ENCODE measurements around the gene ZBTB20.

The ZBTB20 gene

DNA sequence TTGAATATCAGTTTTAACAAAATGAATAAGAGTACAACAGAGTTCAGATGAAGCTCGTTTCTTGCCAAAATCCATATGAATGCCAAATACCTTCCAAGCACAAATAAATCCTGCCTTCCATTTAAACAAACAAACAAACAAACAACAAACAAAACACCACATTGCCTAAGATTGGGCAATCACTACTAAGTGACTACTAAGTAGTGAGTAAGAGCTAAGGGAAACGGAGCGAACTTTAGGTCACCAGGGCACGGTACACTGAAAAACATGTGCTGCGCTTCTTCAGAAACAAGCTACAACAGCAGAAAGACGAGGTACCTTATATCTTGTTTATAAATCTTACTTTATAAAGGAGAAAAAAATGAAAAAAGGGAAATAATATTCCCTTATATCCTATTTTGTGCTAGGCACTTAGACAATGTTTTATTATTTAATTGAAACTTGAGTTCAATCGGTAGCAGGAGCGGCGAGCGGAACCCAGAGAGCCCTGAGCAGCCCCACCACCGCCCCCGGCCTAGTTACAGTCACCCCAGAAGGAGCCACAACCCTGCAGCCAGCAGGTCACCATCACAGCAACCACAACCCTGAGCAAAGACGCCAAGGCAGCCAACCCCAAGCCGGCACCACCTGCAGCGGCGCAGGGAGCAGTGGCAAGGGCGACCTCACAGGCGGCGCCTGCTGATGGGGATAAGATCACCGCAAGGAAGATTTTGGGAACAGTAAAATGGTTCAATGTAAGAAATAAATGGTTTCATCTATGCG is 216.9 kb downstream of the ZBTB20 start:
- Mint-ChIP-seq H3K27ac (no peak overlapping the region), H3K27me3 (no peaks in the 10 kb centered on the region), H3K4me1 (peaks cover 0 to 2% of the 10 kb centered on the region in 2 donors), H3K4me3 (no peak overlapping the region), H3K9me3 (peaks cover 0 to 10% of the 10 kb centered on the region in 2 donors), H3K36me3 (peaks cover 14 to 41% of the 10 kb centered on the region in 2 donors)
- DNase-seq, result no peak
- no peak for ATAC-seq (replicated peaks)

DNA sequence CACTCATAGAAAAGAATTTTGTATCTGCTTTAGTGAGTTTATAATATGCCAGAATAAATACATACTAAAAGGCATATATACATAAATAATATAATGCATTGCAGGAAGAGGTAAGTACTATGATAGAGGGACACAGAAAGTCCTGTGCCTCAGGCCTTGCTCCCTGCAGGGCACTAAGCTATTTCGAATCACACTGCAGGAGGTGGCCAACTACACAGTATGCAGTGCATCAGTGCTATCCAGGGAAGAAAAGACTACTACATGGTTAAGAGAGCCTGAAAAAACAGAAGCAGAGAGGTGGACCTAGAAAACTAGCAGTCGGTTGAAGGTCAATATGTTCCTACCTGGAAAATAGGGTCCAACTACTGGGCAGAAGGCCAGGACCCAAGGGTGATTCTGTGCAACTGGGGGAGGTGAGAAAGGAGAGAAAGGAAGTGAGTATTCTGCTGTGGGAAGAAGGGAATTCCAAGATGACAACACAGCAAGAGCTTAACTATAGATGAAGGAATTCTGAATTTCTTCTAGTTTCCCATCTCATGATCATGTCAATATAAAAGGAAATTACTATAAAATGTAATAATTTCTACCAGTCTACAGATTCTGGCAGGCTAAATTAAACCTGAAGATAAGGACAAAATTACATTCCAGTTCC is 218.0 kb downstream of the ZBTB20 start:
- ATAC-seq (replicated peaks) (no peak), DNase-seq (no peak)
- Mint-ChIP-seq H3K27me3 (no peaks in the 10 kb centered on the region), H3K27ac (no peak overlapping the region), H3K9me3 (peaks cover 0 to 10% of the 10 kb centered on the region in 2 donors), H3K36me3 (peaks cover 14 to 40% of the 10 kb centered on the region in 2 donors), H3K4me3 (no peak overlapping the region), H3K4me1 (peaks cover 0 to 2% of the 10 kb centered on the region in 2 donors)

DNA sequence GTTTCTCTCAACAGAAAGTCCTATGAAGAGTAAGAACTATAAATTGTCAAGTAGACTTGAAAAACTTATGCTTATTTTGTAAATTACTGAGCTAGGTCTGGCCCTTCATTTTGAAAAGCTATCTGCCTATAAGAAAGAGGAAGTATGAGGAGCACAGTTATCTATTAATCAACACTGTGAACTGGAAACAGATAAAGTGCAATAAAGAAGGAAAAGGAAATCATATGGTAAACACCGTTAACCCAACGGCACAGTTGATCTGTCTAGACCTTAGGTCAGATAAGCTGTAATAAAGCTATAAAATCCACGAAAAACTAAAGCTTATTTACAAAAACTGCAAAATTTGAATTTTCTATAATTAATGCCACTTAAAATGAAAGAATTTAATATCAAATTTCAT is 242.5 kb downstream of the ZBTB20 start:
- H3K9me3 Mint-ChIP-seq, result peaks cover 0 to 2% of the 10 kb centered on the region in 2 donors
- peak overlapping the region in 1 of 2 donors; percentile 39 for H3K4me3 Mint-ChIP-seq
- H3K36me3 Mint-ChIP-seq, result peaks cover 15 to 18% of the 10 kb centered on the region in 2 donors
- H3K4me1 Mint-ChIP-seq, result peaks cover 16 to 26% of the 10 kb centered on the region in 2 donors
- DNase-seq, result no peak
- no peak overlapping the region for H3K27ac Mint-ChIP-seq
- ATAC-seq (replicated peaks), result peak; percentile 49 to 61
- no peaks in the 10 kb centered on the region for H3K27me3 Mint-ChIP-seq

DNA sequence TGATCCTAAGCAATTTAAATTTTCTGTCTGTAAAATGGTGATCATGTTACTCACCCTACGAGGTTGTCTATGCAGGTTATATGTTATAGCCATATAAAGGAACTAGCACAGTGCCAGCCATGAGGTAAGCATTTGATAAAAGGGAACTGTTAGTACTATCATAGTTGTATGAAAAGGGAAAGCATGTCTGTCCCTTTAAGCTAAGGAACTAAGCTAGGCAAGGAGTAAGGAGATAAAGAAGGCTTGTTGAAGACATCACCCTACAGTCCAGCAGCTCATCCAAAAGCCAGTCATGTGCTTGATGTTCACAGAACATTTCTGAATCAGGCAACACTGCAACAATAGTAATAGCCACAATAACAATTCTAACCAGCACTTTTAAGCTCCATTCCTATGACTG is 243.9 kb downstream of the ZBTB20 start:
- no peak overlapping the region for H3K27ac Mint-ChIP-seq
- no peaks in the 10 kb centered on the region for H3K27me3 Mint-ChIP-seq
- peaks cover 16 to 26% of the 10 kb centered on the region in 2 donors for H3K4me1 Mint-ChIP-seq
- ATAC-seq (replicated peaks) (peak; percentile 53 to 56), DNase-seq (no peak)
- no peak overlapping the region for H3K4me3 Mint-ChIP-seq
- H3K9me3 Mint-ChIP-seq, result no peaks in the 10 kb centered on the region
- H3K36me3 Mint-ChIP-seq, result peaks cover 7 to 10% of the 10 kb centered on the region in 2 donors

DNA sequence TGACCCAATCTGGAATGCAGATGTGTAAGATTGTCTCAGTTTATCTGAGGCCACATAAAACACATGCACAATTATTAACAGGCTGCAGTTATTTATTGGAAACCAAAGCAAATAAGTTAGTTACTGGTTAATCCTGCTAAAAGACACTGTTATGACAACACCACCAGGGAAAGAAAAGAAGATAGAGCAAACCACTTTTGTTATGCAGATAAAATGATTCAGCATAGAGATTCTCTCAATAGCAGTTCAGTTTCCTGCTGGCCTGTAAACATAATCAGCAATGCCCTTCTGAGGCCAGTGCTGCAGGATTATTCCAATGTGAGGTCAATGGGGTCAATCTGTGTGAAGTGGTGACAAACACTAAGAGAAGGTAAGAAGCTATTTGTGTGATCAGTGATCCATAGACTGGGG is 244.4 kb downstream of the ZBTB20 start:
- peaks cover 16 to 26% of the 10 kb centered on the region in 2 donors for H3K4me1 Mint-ChIP-seq
- H3K36me3 Mint-ChIP-seq, result peaks cover 5 to 8% of the 10 kb centered on the region in 2 donors
- no peaks in the 10 kb centered on the region for H3K9me3 Mint-ChIP-seq
- no peaks in the 10 kb centered on the region for H3K27me3 Mint-ChIP-seq
- DNase-seq, result no peak
- ATAC-seq (replicated peaks), result peak; percentile 10 to 14
- no peak overlapping the region for H3K27ac Mint-ChIP-seq
- H3K4me3 Mint-ChIP-seq, result no peak overlapping the region

DNA sequence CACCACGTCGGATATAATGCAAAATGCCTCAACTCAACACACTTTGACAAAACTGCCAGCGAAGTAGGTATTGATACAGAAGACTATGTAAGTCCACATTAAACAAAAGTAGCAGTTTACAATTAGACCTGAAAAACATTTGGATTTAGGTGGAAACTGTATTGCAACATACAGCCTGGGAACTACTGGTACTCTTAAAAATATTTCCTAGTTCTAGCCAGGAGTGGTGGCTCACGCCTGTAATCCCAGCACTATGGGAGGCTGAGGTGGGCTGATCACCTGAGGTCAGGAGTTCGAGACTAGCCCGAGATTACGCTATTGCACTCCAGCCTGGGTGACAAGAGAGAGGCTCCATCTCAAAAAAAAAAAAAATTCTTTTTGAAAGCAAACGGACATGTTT is 246.2 kb downstream of the ZBTB20 start:
- Mint-ChIP-seq H3K27me3 (no peaks in the 10 kb centered on the region), H3K27ac (no peak overlapping the region), H3K4me3 (peak overlapping the region; percentile 25 to 58), H3K36me3 (peaks cover 3 to 10% of the 10 kb centered on the region in 2 donors), H3K9me3 (peaks cover 0 to 1% of the 10 kb centered on the region in 2 donors), H3K4me1 (peaks cover 16 to 24% of the 10 kb centered on the region in 2 donors)
- DNase-seq, result no peak
- no peak for ATAC-seq (replicated peaks)

DNA sequence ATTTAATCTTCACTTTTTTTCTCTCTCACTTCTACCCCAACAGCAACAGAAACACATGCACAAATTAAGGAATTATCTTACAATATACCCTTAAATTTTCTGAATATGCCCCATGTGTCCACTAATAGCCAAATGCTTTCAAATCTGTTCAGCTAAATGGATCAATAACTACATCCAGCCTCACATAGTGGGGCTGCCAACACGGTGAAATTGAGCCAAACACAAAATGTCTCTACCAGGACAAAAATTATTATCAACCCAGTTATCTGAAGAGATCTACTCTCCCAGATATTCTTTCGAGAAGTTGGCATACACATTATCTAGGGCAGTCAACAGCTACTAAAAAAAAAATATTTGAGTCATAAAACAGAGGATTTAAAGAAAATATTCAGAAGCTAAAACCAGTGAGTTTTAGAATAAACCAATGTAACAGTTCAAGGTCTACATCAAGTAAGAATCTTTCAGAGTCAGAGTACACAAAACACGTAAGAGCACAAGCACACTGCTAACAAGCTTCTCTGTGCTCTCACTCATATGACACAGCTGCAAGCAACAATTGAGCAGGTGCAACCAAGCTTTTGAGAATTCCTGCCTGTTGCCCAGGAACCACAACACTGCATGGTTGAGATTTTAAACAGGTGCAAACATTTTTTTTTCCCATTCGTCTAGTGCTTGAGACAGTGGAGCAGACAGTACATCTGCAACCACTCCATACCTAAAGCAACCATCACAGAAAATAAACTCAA is 247.7 kb downstream of the ZBTB20 start:
- no peak overlapping the region for H3K27ac Mint-ChIP-seq
- H3K27me3 Mint-ChIP-seq, result no peaks in the 10 kb centered on the region
- H3K36me3 Mint-ChIP-seq, result peaks cover 3 to 10% of the 10 kb centered on the region in 2 donors
- no peak for ATAC-seq (replicated peaks)
- no peak for DNase-seq
- peaks cover 12 to 17% of the 10 kb centered on the region in 2 donors for H3K4me1 Mint-ChIP-seq
- H3K4me3 Mint-ChIP-seq, result no peak overlapping the region
- peaks cover 0 to 1% of the 10 kb centered on the region in 2 donors for H3K9me3 Mint-ChIP-seq

DNA sequence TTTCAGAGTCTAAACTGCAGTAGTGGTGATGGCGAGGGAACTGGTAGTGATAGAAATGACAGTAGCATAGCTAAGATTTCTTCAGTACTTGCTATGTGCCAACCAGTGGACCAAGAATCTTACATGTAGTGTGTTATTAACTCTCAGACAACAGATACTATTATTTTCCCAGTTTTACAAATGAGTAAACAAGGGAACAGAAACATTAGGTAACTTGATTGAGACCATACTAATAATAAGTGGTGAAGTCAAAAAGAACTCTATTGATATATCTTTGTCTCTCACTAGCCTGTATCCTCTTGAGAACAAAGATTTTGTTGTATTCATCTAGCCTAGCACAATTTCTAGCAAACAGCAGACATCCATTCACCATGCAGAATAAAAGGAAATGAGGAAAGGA is 250.1 kb downstream of the ZBTB20 start:
- Mint-ChIP-seq H3K4me3 (no peak overlapping the region), H3K27me3 (no peaks in the 10 kb centered on the region), H3K27ac (no peak overlapping the region), H3K36me3 (peaks cover 3 to 19% of the 10 kb centered on the region in 2 donors), H3K4me1 (peaks cover 0 to 5% of the 10 kb centered on the region in 2 donors), H3K9me3 (peaks cover 0 to 1% of the 10 kb centered on the region in 2 donors)
- ATAC-seq (replicated peaks) (no peak), DNase-seq (no peak)

DNA sequence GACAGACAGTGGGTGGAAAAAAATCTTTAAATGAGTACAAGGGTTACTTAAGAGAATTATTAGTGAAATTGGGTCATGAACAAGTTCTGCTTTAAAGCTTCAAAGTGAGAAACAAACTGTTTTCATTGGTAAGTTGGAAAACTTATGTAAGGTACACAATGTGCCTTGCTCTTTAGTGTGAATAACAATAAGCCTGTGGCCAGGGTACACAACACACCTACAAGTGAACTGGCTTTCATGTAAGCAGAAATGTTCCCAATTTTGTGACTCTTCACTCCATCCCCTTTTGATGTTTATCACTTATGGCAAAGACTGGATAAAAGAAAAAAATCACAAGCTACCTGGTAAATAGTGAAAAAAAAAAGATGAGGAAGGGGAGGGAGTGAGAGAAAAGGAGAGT is 253.7 kb downstream of the ZBTB20 start:
- Mint-ChIP-seq H3K9me3 (peaks cover 0 to 1% of the 10 kb centered on the region in 2 donors), H3K36me3 (peaks cover 3 to 19% of the 10 kb centered on the region in 2 donors), H3K27me3 (no peaks in the 10 kb centered on the region), H3K4me1 (no peaks in the 10 kb centered on the region), H3K4me3 (no peak overlapping the region), H3K27ac (no peak overlapping the region)
- DNase-seq (no peak), ATAC-seq (replicated peaks) (no peak)

DNA sequence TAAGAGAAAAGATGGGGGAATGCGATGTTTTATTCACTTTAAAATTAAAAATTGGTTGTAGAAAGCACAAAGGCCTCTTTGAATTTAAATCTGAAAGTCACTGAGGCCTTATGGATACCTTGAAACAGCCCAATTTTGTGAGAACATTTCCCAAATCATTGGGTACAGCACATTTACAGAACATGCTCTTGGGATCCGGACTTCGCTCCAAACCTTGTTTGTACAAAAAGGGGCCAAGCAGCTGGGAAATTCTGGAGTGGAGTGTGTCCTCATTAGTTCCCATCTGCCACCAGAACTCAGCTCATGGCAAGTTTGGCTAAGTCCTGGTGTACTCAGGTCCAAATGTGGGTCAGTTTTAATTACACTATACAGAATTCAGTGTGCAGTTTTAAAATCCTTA is 254.2 kb downstream of the ZBTB20 start:
- DNase-seq, result no peak
- H3K4me1 Mint-ChIP-seq, result no peaks in the 10 kb centered on the region
- H3K27me3 Mint-ChIP-seq, result no peaks in the 10 kb centered on the region
- no peak overlapping the region for H3K27ac Mint-ChIP-seq
- H3K4me3 Mint-ChIP-seq, result no peak overlapping the region
- no peak for ATAC-seq (replicated peaks)
- peaks cover 0 to 1% of the 10 kb centered on the region in 2 donors for H3K9me3 Mint-ChIP-seq
- peaks cover 3 to 19% of the 10 kb centered on the region in 2 donors for H3K36me3 Mint-ChIP-seq

DNA sequence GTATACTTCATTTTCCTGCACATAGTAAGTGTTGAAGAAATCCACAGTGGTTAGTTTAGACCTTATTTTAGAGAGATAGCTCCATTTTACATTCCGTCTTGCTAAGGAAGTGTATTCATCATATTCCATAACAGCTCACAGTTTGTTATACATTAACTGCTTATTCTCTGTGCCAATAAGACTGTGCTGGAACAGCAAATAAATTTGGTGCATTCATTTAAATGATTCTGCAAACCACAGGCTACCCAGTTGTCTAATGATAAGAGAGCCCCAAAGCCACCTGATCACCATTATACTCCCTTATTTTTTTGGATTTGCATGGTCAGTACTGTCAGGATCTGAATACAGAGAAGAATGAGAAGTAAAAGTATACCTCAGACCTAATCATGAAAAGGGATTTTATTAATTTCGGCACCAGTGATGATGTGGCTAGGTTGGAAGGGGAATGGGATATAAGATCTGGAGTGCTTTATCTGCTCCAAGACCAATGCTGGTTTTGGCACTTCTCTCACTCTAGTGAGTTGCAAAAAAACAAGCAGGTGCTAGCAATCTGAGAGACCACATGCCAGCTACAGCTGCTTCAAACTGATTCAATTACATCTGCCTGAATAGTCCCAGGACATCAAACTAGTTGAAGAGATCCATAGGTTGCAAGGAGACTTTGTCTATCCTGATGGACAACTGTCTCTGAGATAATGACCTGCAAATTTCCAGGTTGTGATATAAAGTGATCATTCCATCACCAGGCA is 254.8 kb downstream of the ZBTB20 start:
- H3K4me3 Mint-ChIP-seq, result no peak overlapping the region
- H3K36me3 Mint-ChIP-seq, result peaks cover 5 to 19% of the 10 kb centered on the region in 2 donors
- H3K27me3 Mint-ChIP-seq, result no peaks in the 10 kb centered on the region
- H3K9me3 Mint-ChIP-seq, result peaks cover 0 to 1% of the 10 kb centered on the region in 2 donors
- no peak for ATAC-seq (replicated peaks)
- H3K27ac Mint-ChIP-seq, result no peak overlapping the region
- no peaks in the 10 kb centered on the region for H3K4me1 Mint-ChIP-seq
- no peak for DNase-seq

DNA sequence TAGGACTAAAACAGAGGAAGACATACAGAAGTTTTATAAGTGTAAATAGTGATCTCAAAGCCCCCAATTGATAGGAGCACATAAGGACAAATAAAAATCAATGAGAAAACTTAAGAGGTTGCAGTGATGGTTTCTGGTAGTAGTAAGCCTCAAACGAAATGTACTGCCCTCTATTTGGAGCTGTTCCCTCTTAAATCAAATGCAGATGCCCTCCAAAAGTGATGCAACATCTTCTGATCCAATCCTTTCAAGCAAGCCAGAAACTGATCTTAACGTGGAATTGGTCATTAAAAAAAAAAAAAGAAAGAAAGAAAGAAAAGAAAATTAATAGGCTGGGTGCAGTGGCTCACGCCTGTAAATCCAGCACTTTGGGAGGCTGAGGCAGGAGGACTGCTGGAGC is 259.3 kb downstream of the ZBTB20 start:
- Mint-ChIP-seq H3K4me1 (no peaks in the 10 kb centered on the region), H3K27me3 (no peaks in the 10 kb centered on the region), H3K36me3 (peaks cover 2 to 3% of the 10 kb centered on the region in 2 donors), H3K9me3 (no peaks in the 10 kb centered on the region), H3K27ac (no peak overlapping the region), H3K4me3 (no peak overlapping the region)
- no peak for DNase-seq
- no peak for ATAC-seq (replicated peaks)

DNA sequence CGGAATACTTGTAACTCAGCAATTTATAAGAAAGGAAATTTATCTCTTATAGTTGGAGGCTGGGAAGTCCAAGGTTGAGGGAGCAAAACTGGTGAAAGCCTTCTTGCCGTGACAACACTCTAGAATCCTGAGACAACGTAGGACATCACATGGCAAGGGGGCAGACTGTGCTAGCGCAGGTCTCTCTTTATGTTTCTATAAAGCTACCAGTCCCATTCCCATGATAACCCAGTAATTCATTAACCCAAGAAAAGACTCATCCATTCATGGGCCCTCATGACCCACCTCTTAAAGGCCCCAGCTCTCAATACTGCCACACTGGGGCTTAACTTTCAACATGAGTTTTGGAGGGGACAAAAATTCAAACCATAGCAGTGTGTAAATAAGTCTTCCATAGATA is 260.2 kb downstream of the ZBTB20 start:
- Mint-ChIP-seq H3K36me3 (peaks cover 0 to 2% of the 10 kb centered on the region in 2 donors), H3K27ac (no peak overlapping the region), H3K4me1 (no peaks in the 10 kb centered on the region), H3K27me3 (no peaks in the 10 kb centered on the region), H3K9me3 (no peaks in the 10 kb centered on the region), H3K4me3 (no peak overlapping the region)
- no peak for ATAC-seq (replicated peaks)
- DNase-seq, result no peak

Measured in stimulated activated naive B cell treated with anti-CD40 and anti-IgM and Interleukin-4, amounts not matched to agents 10 μg/mL and 1 μg/mL and 100 μg/mL, for 72 hours (primary cell).